Duodenal mucosa (tissue), 2 donors: Measurements from ENCODE around the gene MPPED2.

Experiments
- H3K27ac ChIP-seq: one replicate; pipeline ENCODE4 v1.7.0; 2013; ENCODE audit warnings: low read depth, low read length
- H3K27me3 ChIP-seq, 2 donors: one replicate each; pipeline ENCODE4 v1.7.0; 2013; ENCODE audit warnings: low read length in 2 of 2, control low read depth in 1 of 2; ENCODE audit not compliant: insufficient read depth in 2 of 2, control insufficient read depth in 1 of 2
- H3K36me3 ChIP-seq, 2 donors: one replicate each; pipeline ENCODE4 v1.7.0; 2013; ENCODE audit warnings: low read length in 2 of 2, control low read depth in 1 of 2; ENCODE audit not compliant: insufficient read depth in 2 of 2, control insufficient read depth in 1 of 2
- H3K4me1 ChIP-seq, 2 donors: one replicate each; pipeline ENCODE4 v1.7.0; 2013; ENCODE audit warnings: low read length in 2 of 2, control low read depth in 1 of 2; ENCODE audit not compliant: insufficient read depth in 2 of 2, control insufficient read depth in 1 of 2
- H3K4me3 ChIP-seq, 2 donors: one replicate each; pipeline ENCODE4 v1.7.0; 2013; ENCODE audit warnings: low read length in 2 of 2, low read depth in 1 of 2
- H3K9ac ChIP-seq, 2 donors: one replicate each; pipeline ENCODE4 v1.7.0; 2013; ENCODE audit warnings: low read length in 2 of 2, low read depth in 1 of 2
- H3K9me3 ChIP-seq, 2 donors: one replicate each; pipeline ENCODE4 v1.7.0; 2013; ENCODE audit warnings: low read length in 2 of 2, control low read depth in 1 of 2; ENCODE audit not compliant: control insufficient read depth in 1 of 2

The MPPED2 gene

DNA sequence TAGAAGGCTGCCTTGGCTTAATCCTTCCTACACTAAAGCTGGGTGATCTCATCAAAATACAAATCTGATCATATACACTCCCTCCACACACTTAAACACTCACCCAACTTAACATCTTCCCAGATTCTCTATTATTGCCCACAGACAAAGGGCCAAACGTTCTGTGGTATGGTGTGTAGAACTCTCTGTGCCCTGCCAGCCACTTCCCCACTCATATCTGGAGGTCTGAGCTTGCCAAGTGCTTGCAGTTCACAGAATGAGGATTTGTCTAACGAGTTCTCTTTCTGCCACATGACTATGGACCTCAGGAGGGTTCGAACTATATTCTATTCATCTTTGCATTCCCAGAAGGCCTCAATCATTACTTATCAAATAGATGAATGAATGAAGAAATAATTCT, 77.6 kb downstream of the MPPED2 start:
- no peaks in the 10 kb centered on the region for H3K27me3 ChIP-seq
- H3K9me3 ChIP-seq: no peaks in the 10 kb centered on the region
- H3K9ac ChIP-seq: no peak overlapping the region
- no peaks in the 10 kb centered on the region for H3K4me1 ChIP-seq
- no peaks in the 10 kb centered on the region for H3K36me3 ChIP-seq
- H3K4me3 ChIP-seq: no peak overlapping the region
- H3K27ac ChIP-seq: no peak overlapping the region

GRCh38 chr11:30505603-30506002, 80.5 kb downstream of the MPPED2 start:
- no peaks in the 10 kb centered on the region for H3K36me3 ChIP-seq
- no peaks in the 10 kb centered on the region for H3K4me1 ChIP-seq
- no peak overlapping the region for H3K4me3 ChIP-seq
- no peaks in the 10 kb centered on the region for H3K9me3 ChIP-seq
- no peak overlapping the region for H3K9ac ChIP-seq
- no peaks in the 10 kb centered on the region for H3K27me3 ChIP-seq
- no peak overlapping the region for H3K27ac ChIP-seq

DNA sequence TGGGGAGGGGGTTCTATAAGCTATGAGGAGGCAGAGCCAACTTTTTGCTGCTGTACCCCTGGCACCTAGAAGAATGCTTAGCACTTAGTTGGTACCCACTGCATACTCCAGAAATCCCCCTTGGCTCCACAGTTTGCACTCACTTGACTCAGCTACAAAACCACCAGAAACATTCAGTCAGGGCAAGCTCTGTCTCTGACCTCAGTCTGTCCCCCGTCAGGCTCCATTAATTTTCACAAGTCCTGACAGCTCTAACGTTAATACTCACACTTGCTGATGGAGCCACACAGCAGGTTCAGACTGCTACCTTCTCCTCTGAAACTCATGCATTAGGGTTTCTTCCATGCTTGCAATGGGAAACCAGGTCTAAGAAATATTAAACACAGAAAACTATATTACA, 81.7 kb downstream of the MPPED2 start:
- H3K27me3 ChIP-seq: no peaks in the 10 kb centered on the region
- no peak overlapping the region for H3K4me3 ChIP-seq
- no peaks in the 10 kb centered on the region for H3K4me1 ChIP-seq
- no peaks in the 10 kb centered on the region for H3K9me3 ChIP-seq
- no peak overlapping the region for H3K9ac ChIP-seq
- H3K36me3 ChIP-seq: no peaks in the 10 kb centered on the region
- no peak overlapping the region for H3K27ac ChIP-seq

DNA sequence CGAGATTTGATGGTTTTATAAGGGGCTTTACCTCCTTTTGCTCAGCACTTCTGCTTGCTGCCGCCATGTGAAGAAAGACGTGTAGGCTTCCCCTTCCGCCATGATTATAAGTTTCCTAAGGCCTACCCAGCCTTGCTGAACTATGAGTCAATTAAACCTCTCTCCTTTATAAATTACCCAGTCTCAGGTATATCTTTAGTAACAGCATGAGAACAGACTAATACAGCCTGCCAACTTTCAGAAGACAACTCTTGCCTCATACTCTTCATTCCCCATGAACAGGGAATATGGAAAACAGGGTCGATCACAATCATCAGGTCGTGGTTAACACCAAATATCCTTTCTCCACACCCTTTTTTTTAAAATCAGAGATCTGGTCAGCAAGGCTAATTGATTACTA, 83.0 kb downstream of the MPPED2 start:
- Histone ChIP-seq H3K27ac (no peak overlapping the region), H3K36me3 (no peaks in the 10 kb centered on the region), H3K9me3 (no peaks in the 10 kb centered on the region), H3K4me3 (no peak overlapping the region), H3K27me3 (no peaks in the 10 kb centered on the region), H3K4me1 (no peaks in the 10 kb centered on the region), H3K9ac (no peak overlapping the region)

GRCh38 chr11:30502305-30502704, 83.8 kb downstream of the MPPED2 start:
- Histone ChIP-seq H3K27me3 (no peaks in the 10 kb centered on the region), H3K9ac (no peak overlapping the region), H3K36me3 (no peaks in the 10 kb centered on the region), H3K4me3 (no peak overlapping the region), H3K27ac (no peak overlapping the region), H3K9me3 (no peaks in the 10 kb centered on the region), H3K4me1 (no peaks in the 10 kb centered on the region)

- H3K36me3 ChIP-seq: no peaks in the 10 kb centered on the region
- no peaks in the 10 kb centered on the region for H3K27me3 ChIP-seq
- no peak overlapping the region for H3K27ac ChIP-seq
- no peaks in the 10 kb centered on the region for H3K9me3 ChIP-seq
- H3K4me1 ChIP-seq: no peaks in the 10 kb centered on the region
- no peak overlapping the region for H3K4me3 ChIP-seq
- H3K9ac ChIP-seq: no peak overlapping the region
Measured at GRCh38 chr11:30501744-30502143, 84.4 kb downstream of the MPPED2 start.

- H3K27me3 ChIP-seq: no peaks in the 10 kb centered on the region
- no peak overlapping the region for H3K27ac ChIP-seq
- H3K9me3 ChIP-seq: no peaks in the 10 kb centered on the region
- H3K9ac ChIP-seq: no peak overlapping the region
- H3K36me3 ChIP-seq: no peaks in the 10 kb centered on the region
- no peaks in the 10 kb centered on the region for H3K4me1 ChIP-seq
- no peak overlapping the region for H3K4me3 ChIP-seq
Measured at GRCh38 chr11:30499940-30500339, 86.2 kb downstream of the MPPED2 start.

DNA sequence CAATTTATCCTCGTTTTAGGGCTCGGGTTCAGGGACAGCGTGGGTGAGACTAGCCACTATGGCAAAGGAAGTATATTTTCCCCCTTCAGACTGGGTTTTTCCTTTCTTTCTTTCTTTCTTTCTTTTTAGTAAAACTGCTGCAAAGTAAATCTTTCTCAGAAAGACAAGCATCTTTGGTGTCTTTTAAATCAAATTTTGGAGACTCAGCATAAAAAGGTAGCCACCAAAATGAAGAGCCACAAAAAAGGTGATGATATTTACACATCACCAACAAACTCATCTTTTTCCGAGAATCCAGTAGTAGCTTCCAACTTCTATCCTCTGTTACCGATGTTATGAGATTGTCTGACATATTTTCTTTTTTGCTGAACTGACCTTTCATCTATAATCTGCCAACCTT, 88.6 kb downstream of the MPPED2 start:
- Histone ChIP-seq H3K9ac (no peak overlapping the region), H3K4me1 (no peaks in the 10 kb centered on the region), H3K27ac (no peak overlapping the region), H3K27me3 (no peaks in the 10 kb centered on the region), H3K9me3 (no peaks in the 10 kb centered on the region), H3K4me3 (no peak overlapping the region), H3K36me3 (no peaks in the 10 kb centered on the region)

GRCh38 chr11:30496935-30497334, 89.2 kb downstream of the MPPED2 start:
- no peak overlapping the region for H3K9ac ChIP-seq
- no peaks in the 10 kb centered on the region for H3K9me3 ChIP-seq
- H3K4me1 ChIP-seq: no peaks in the 10 kb centered on the region
- H3K27ac ChIP-seq: no peak overlapping the region
- H3K36me3 ChIP-seq: no peaks in the 10 kb centered on the region
- H3K4me3 ChIP-seq: no peak overlapping the region
- H3K27me3 ChIP-seq: no peaks in the 10 kb centered on the region

DNA sequence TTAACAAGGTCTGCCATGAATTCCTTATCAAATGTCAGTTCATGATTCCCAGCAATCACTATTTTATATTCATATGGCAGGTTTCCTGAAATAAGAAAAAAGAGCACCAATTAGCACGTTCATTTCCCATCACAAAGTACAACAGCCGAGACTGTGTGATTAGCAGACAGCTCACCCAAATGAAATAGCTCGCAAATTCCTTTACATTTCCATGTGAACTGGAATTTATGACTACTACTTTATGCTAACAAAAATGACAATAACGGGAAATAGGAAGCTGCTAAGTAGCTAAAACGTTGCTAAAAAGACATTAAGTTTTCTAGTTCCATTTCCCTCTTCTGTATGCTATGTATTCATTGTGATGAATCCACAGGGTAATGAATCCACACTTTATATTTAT, 90.7 kb downstream of the MPPED2 start:
- H3K9me3 ChIP-seq: no peaks in the 10 kb centered on the region
- H3K9ac ChIP-seq: no peak overlapping the region
- no peaks in the 10 kb centered on the region for H3K4me1 ChIP-seq
- H3K27ac ChIP-seq: no peak overlapping the region
- no peaks in the 10 kb centered on the region for H3K27me3 ChIP-seq
- H3K36me3 ChIP-seq: no peaks in the 10 kb centered on the region
- H3K4me3 ChIP-seq: no peak overlapping the region

- no peak overlapping the region for H3K4me3 ChIP-seq
- H3K27ac ChIP-seq: no peak overlapping the region
- no peak overlapping the region for H3K9ac ChIP-seq
- no peaks in the 10 kb centered on the region for H3K36me3 ChIP-seq
- H3K4me1 ChIP-seq: peaks cover 7 to 16% of the 10 kb centered on the region in 2 donors
- no peaks in the 10 kb centered on the region for H3K27me3 ChIP-seq
- no peaks in the 10 kb centered on the region for H3K9me3 ChIP-seq
Measured at GRCh38 chr11:30489511-30489910, 96.6 kb downstream of the MPPED2 start.
